Effector memory CD4-positive, alpha-beta T cell (primary cell): ENCODE results near the gene ATP5F1D.

Experiments used
- DNase-seq, 3 donors: peaks; one replicate each; pipeline ENCODE4 v3.0.0-alpha.2; 2020
- H3K27ac ChIP-seq: 2 replicates; pipeline ENCODE4 v1.7.0; 2013; ENCODE audit warnings: mild to moderate bottlenecking, low read length, moderate library complexity; ENCODE audit not compliant: insufficient read depth, poor library complexity, severe bottlenecking
- H3K27me3 ChIP-seq: replicated peaks from 2 replicates; pipeline ENCODE4 v1.7.0; 2013; ENCODE audit warnings: mild to moderate bottlenecking, low read length; ENCODE audit not compliant: insufficient read depth, control insufficient read depth, poor library complexity, severe bottlenecking
- H3K36me3 ChIP-seq: 2 replicates; pipeline ENCODE4 v1.7.0; 2013; ENCODE audit warnings: mild to moderate bottlenecking, low read length, moderate library complexity; ENCODE audit not compliant: control insufficient read depth, insufficient read depth
- H3K4me1 ChIP-seq: 2 replicates; pipeline ENCODE4 v1.7.0; 2013; ENCODE audit warnings: low read length, mild to moderate bottlenecking; ENCODE audit not compliant: control insufficient read depth, insufficient read depth, poor library complexity, severe bottlenecking
- H3K4me3 ChIP-seq: 2 replicates; pipeline ENCODE4 v1.7.0; 2013; ENCODE audit warnings: low read length, low read depth, mild to moderate bottlenecking; ENCODE audit not compliant: insufficient read depth, poor library complexity, severe bottlenecking
- H3K9me3 ChIP-seq: 2 replicates; pipeline ENCODE4 v1.7.0; 2013; ENCODE audit warnings: mild to moderate bottlenecking, low read length, moderate library complexity; ENCODE audit not compliant: control insufficient read depth

Gene ATP5F1D

GRCh38 chr19:1220976-1221903, 20.3 kb upstream of the ATP5F1D start:
- Histone ChIP-seq H3K4me3 (no peak overlapping the region), H3K36me3 (peaks cover 52% of the 10 kb centered on the region), H3K27ac (no peak overlapping the region), H3K9me3 (no peaks in the 10 kb centered on the region), H3K27me3 (no peaks in the 10 kb centered on the region), H3K4me1 (no peaks in the 10 kb centered on the region)
- DNase-seq = no peak

GRCh38 chr19:1221904-1222255, 19.7 kb upstream of the ATP5F1D start:
- DNase-seq = no peak
- Histone ChIP-seq H3K4me1 (no peaks in the 10 kb centered on the region), H3K36me3 (peaks cover 52% of the 10 kb centered on the region), H3K27me3 (no peaks in the 10 kb centered on the region), H3K4me3 (no peak overlapping the region), H3K27ac (no peak overlapping the region), H3K9me3 (no peaks in the 10 kb centered on the region)

- Histone ChIP-seq H3K9me3 (no peaks in the 10 kb centered on the region), H3K4me3 (no peak overlapping the region), H3K27ac (no peak overlapping the region), H3K4me1 (no peaks in the 10 kb centered on the region), H3K36me3 (peaks cover 58% of the 10 kb centered on the region), H3K27me3 (no peaks in the 10 kb centered on the region)
- DNase-seq = no peak
Measured at GRCh38 chr19:1222394-1222793, 19.2 kb upstream of the ATP5F1D start.

- Histone ChIP-seq H3K9me3 (no peaks in the 10 kb centered on the region), H3K36me3 (peaks cover 63% of the 10 kb centered on the region), H3K27ac (no peak overlapping the region), H3K27me3 (no peaks in the 10 kb centered on the region), H3K4me1 (no peaks in the 10 kb centered on the region), H3K4me3 (no peak overlapping the region)
- DNase-seq = no peak
Measured at GRCh38 chr19:1223018-1223855, 18.3 kb upstream of the ATP5F1D start.

- H3K4me1 ChIP-seq = no peaks in the 10 kb centered on the region
- H3K27ac ChIP-seq = no peak overlapping the region
- DNase-seq = no peak
- peaks cover 60% of the 10 kb centered on the region for H3K36me3 ChIP-seq
- no peaks in the 10 kb centered on the region for H3K27me3 ChIP-seq
- H3K4me3 ChIP-seq = no peak overlapping the region
- no peaks in the 10 kb centered on the region for H3K9me3 ChIP-seq
Measured at GRCh38 chr19:1224047-1224825, 17.3 kb upstream of the ATP5F1D start.

GRCh38 chr19:1224847-1225246, 16.7 kb upstream of the ATP5F1D start:
- Histone ChIP-seq H3K36me3 (peaks cover 59% of the 10 kb centered on the region), H3K27me3 (no peaks in the 10 kb centered on the region), H3K4me1 (no peaks in the 10 kb centered on the region), H3K9me3 (no peaks in the 10 kb centered on the region), H3K4me3 (no peak overlapping the region), H3K27ac (no peak overlapping the region)
- DNase-seq = no peak

GRCh38 chr19:1225440-1226226, 15.9 kb upstream of the ATP5F1D start:
- DNase-seq = no peak
- Histone ChIP-seq H3K4me3 (no peak overlapping the region), H3K9me3 (no peaks in the 10 kb centered on the region), H3K36me3 (peaks cover 51% of the 10 kb centered on the region), H3K27ac (no peak overlapping the region), H3K27me3 (no peaks in the 10 kb centered on the region), H3K4me1 (no peaks in the 10 kb centered on the region)

GRCh38 chr19:1226227-1226518, 15.4 kb upstream of the ATP5F1D start:
- Histone ChIP-seq H3K27ac (no peak overlapping the region), H3K4me1 (no peaks in the 10 kb centered on the region), H3K4me3 (no peak overlapping the region), H3K27me3 (no peaks in the 10 kb centered on the region), H3K36me3 (peaks cover 46% of the 10 kb centered on the region), H3K9me3 (no peaks in the 10 kb centered on the region)
- no peak for DNase-seq

GRCh38 chr19:1226522-1227303, 14.8 kb upstream of the ATP5F1D start:
- Histone ChIP-seq H3K9me3 (no peaks in the 10 kb centered on the region), H3K27ac (no peak overlapping the region), H3K36me3 (peaks cover 41% of the 10 kb centered on the region), H3K4me3 (no peak overlapping the region), H3K27me3 (no peaks in the 10 kb centered on the region), H3K4me1 (no peaks in the 10 kb centered on the region)
- DNase-seq = no peak
